Stomach (tissue), 4 donors: Measurements from ENCODE around the gene IFI30.
A peak's percentile ranks its signal among the peaks of the same experiment; 100 is the strongest.

Source experiments
- POLR2A ChIP-seq, 4 donors: fragments of 450-650 bp; IDR thresholded peaks; one replicate each; pipeline ENCODE4 v1.6.1; 2016; ENCODE audit warnings: antibody characterized with exemption in 4 of 4, control low read depth in 2 of 4, mild to moderate bottlenecking in 1 of 4, moderate library complexity in 1 of 4
- TF ChIP-seq, protein P1 (sequence below), 7 experiments: fragments of 450-650 bp in 4 of 7; fragments of 200-600 bp in 3 of 7; sonication (generic) in 3 of 7; IDR thresholded peaks; one replicate each; pipeline ENCODE4 v1.5.1; 2016 to 2019; ENCODE audit warnings: antibody characterized with exemption in 7 of 7, control low read depth in 2 of 7, mild to moderate bottlenecking in 1 of 7

DNA sequence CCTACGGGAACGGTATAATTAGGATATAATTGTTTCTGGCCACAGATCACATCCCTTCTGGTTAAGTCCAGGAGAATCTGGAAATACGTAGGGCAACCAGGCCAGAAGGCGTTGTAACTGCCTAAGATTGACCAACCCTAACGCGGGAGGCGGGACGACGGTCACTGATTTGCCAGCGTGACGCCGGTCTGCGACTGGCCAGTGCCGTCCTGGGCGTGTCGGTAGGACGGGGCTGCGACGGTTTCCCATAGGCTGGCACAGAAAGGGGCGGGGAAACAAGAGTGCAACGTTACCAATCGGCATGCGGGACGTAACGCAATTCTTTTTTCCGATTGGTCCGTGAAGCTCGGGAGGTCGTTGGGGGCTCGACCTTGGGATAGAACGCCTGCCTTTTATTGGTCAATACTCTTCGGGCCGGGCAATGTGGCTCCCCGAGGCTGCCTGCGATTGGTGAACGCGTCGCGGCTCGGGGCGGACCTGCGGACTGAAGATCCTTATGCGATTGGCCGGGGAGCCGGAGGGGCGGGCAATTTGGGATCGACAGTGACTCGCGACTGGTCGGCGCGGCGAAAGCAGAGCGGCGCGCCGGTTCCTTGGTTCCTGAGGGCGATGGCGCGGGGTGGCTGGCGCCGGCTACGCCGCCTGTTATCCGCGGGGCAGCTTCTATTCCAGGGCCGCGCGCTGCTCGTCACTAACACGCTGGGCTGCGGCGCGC is 19.2 kb downstream of the IFI30 start, which contains the start of gene MPV17L2:
- TF ChIP-seq POLR2A (IDR thresholded peaks at IDR 0.05), result peak in 2 of 4 donors; percentile 68 to 91
- TF ChIP-seq, protein P1, sequence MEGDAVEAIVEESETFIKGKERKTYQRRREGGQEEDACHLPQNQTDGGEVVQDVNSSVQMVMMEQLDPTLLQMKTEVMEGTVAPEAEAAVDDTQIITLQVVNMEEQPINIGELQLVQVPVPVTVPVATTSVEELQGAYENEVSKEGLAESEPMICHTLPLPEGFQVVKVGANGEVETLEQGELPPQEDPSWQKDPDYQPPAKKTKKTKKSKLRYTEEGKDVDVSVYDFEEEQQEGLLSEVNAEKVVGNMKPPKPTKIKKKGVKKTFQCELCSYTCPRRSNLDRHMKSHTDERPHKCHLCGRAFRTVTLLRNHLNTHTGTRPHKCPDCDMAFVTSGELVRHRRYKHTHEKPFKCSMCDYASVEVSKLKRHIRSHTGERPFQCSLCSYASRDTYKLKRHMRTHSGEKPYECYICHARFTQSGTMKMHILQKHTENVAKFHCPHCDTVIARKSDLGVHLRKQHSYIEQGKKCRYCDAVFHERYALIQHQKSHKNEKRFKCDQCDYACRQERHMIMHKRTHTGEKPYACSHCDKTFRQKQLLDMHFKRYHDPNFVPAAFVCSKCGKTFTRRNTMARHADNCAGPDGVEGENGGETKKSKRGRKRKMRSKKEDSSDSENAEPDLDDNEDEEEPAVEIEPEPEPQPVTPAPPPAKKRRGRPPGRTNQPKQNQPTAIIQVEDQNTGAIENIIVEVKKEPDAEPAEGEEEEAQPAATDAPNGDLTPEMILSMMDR (IDR thresholded peaks at IDR 0.05), result no peak
